ENCODE results near the gene LMAN1L.
A peak's percentile ranks its signal among the peaks of the same experiment; 100 is the strongest.

LMAN1L gene

GRCh38 chr15:74795966-74796625 is 16.5 kb upstream of the LMAN1L start:
- no peak overlapping the region for H3K4me3 ChIP-seq (ENCODE audit: low read depth, low read length)
- H3K9me3 ChIP-seq (ENCODE audit: control insufficient read depth, low read length): no peaks in the 10 kb centered on the region
- peaks cover 15% of the 10 kb centered on the region for H3K79me2 ChIP-seq
- TF ChIP-seq, protein P1, sequence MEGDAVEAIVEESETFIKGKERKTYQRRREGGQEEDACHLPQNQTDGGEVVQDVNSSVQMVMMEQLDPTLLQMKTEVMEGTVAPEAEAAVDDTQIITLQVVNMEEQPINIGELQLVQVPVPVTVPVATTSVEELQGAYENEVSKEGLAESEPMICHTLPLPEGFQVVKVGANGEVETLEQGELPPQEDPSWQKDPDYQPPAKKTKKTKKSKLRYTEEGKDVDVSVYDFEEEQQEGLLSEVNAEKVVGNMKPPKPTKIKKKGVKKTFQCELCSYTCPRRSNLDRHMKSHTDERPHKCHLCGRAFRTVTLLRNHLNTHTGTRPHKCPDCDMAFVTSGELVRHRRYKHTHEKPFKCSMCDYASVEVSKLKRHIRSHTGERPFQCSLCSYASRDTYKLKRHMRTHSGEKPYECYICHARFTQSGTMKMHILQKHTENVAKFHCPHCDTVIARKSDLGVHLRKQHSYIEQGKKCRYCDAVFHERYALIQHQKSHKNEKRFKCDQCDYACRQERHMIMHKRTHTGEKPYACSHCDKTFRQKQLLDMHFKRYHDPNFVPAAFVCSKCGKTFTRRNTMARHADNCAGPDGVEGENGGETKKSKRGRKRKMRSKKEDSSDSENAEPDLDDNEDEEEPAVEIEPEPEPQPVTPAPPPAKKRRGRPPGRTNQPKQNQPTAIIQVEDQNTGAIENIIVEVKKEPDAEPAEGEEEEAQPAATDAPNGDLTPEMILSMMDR (IDR thresholded peaks at IDR 0.05): no peak
- H3K27ac ChIP-seq: no peak overlapping the region
- H3K36me3 ChIP-seq (ENCODE audit: control insufficient read depth, insufficient read depth, low read length): no peaks in the 10 kb centered on the region
- H3K9ac ChIP-seq: no peak overlapping the region
- H2AFZ ChIP-seq: no peak overlapping the region
- H3K27me3 ChIP-seq (ENCODE audit: control insufficient read depth, insufficient read depth, low read length): no peaks in the 10 kb centered on the region
- H3K4me1 ChIP-seq: no peaks in the 10 kb centered on the region
- H3K4me2 ChIP-seq (ENCODE audit: low read length): no peak overlapping the region

GRCh38 chr15:74798388-74799254 is 14.0 kb upstream of the LMAN1L start:
- Histone ChIP-seq H3K36me3 (ENCODE audit: control insufficient read depth, insufficient read depth, low read length) (no peaks in the 10 kb centered on the region), H3K9me3 (ENCODE audit: control insufficient read depth, low read length) (no peaks in the 10 kb centered on the region), H3K79me2 (no peaks in the 10 kb centered on the region), H3K27ac (no peak overlapping the region), H3K4me2 (ENCODE audit: low read length) (no peak overlapping the region), H3K27me3 (ENCODE audit: control insufficient read depth, insufficient read depth, low read length) (no peaks in the 10 kb centered on the region), H3K9ac (no peak overlapping the region), H2AFZ (no peak overlapping the region), H3K4me3 (ENCODE audit: low read depth, low read length) (no peak overlapping the region), H3K4me1 (no peaks in the 10 kb centered on the region)
- TF ChIP-seq, protein P1 (IDR thresholded peaks at IDR 0.05): no peak

GRCh38 chr15:74799255-74799855 is 13.3 kb upstream of the LMAN1L start:
- no peaks in the 10 kb centered on the region for H3K79me2 ChIP-seq
- H3K4me1 ChIP-seq: no peaks in the 10 kb centered on the region
- H2AFZ ChIP-seq: no peak overlapping the region
- no peak overlapping the region for H3K27ac ChIP-seq
- H3K27me3 ChIP-seq (ENCODE audit: control insufficient read depth, insufficient read depth, low read length): no peaks in the 10 kb centered on the region
- H3K4me3 ChIP-seq (ENCODE audit: low read depth, low read length): no peak overlapping the region
- no peak overlapping the region for H3K9ac ChIP-seq
- TF ChIP-seq, protein P1 (IDR thresholded peaks at IDR 0.05): no peak
- H3K9me3 ChIP-seq (ENCODE audit: control insufficient read depth, low read length): no peaks in the 10 kb centered on the region
- H3K4me2 ChIP-seq (ENCODE audit: low read length): no peak overlapping the region
- no peaks in the 10 kb centered on the region for H3K36me3 ChIP-seq (ENCODE audit: control insufficient read depth, insufficient read depth, low read length)

GRCh38 chr15:74799856-74800558 is 12.6 kb upstream of the LMAN1L start:
- Histone ChIP-seq H2AFZ (no peak overlapping the region), H3K79me2 (no peaks in the 10 kb centered on the region), H3K27ac (no peak overlapping the region), H3K27me3 (ENCODE audit: control insufficient read depth, insufficient read depth, low read length) (no peaks in the 10 kb centered on the region), H3K36me3 (ENCODE audit: control insufficient read depth, insufficient read depth, low read length) (no peaks in the 10 kb centered on the region), H3K9me3 (ENCODE audit: control insufficient read depth, low read length) (no peaks in the 10 kb centered on the region), H3K4me1 (no peaks in the 10 kb centered on the region), H3K4me3 (ENCODE audit: low read depth, low read length) (no peak overlapping the region), H3K4me2 (ENCODE audit: low read length) (no peak overlapping the region), H3K9ac (no peak overlapping the region)
- TF ChIP-seq, protein P1 (IDR thresholded peaks at IDR 0.05): peak; percentile 89
